AG04449 (cell line): ENCODE results near the gene ADGRL2.
A peak's percentile ranks its signal among the peaks of the same experiment; 100 is the strongest.

ENCODE experiments used
- CTCF ChIA-PET: fragments of 350-600 bp; formaldehyde crosslinking; extraction: SDS; loops from one replicate; lab custom pipeline; 2021; ENCODE audit warnings: antibody characterized with exemption; lab: Yijun Ruan, JAX
- POLR2A ChIA-PET: fragments of 400-600, 350-600 bp; formaldehyde crosslinking; extraction: SDS; loops from one replicate; lab custom pipeline; 2020; ENCODE audit warnings: antibody characterized with exemption, inconsistent platforms; lab: Yijun Ruan, JAX
- DNase-seq: peaks from one replicate; pipeline ENCODE4 v3.0.0-alpha.2; 2010; ENCODE audit warnings: low read depth, low spot score
- H3K4me3 ChIP-seq: 2 replicates; pipeline ENCODE4 v1.5.1; 2011; ENCODE audit warnings: low read depth, mild to moderate bottlenecking, control low read depth, low read length
- CTCF ChIP-seq: IDR thresholded peaks from one replicate; pipeline ENCODE4 v1.5.1; 2011; ENCODE audit warnings: mild to moderate bottlenecking, moderate library complexity, low read length, control low read depth, inconsistent platforms; ENCODE audit not compliant: insufficient read depth; ENCODE audit errors: missing control alignments

The ADGRL2 gene

DNA sequence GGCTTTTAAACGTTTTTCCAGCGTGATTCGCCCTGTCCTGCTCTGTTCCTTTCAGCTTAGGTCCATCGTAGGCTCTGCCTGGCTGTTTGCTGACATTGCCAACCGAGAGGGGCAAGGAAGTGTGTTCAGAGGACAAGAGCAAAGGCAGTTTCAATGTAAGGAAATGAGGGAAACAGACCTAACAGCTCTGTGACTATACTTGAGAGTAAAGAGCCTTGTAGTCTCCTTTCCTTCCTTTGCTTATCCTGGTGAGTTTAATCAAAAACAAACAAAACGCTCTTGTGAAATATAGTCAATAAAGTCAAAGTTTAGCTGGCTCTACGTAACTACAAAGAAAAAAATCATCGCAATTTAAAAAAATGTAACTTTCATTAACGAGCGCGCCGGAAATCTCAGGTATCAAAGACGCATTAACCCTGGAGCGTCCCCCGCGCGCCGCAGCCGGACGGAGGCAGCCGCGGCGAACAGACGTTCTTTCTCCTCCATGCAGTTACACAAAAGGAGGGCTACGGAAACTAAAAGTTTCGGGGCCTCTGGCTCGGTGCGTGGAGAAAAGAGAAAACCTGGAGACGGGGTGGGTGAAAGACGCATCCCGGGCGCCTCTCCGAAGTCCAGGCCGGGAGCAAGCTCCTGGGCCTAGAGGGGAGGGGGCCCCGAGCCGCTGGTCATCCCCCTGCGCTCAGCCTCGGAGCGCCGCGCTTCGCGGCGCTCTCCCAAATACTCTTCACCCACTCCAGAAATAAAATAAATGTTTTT, 617 bp upstream of the ADGRL2 start:
- ChIA-PET CTCF (interaction anchor here (1.1 kb wide), 1 partner anchor 249 kb away, joined by 3 read pairs; no protein-coding TSS in a partner anchor), POLR2A (no interaction called here)
- H3K4me3 ChIP-seq: peak overlapping the region; percentile 81
- no peak for TF ChIP-seq CTCF
- no peak for DNase-seq

DNA sequence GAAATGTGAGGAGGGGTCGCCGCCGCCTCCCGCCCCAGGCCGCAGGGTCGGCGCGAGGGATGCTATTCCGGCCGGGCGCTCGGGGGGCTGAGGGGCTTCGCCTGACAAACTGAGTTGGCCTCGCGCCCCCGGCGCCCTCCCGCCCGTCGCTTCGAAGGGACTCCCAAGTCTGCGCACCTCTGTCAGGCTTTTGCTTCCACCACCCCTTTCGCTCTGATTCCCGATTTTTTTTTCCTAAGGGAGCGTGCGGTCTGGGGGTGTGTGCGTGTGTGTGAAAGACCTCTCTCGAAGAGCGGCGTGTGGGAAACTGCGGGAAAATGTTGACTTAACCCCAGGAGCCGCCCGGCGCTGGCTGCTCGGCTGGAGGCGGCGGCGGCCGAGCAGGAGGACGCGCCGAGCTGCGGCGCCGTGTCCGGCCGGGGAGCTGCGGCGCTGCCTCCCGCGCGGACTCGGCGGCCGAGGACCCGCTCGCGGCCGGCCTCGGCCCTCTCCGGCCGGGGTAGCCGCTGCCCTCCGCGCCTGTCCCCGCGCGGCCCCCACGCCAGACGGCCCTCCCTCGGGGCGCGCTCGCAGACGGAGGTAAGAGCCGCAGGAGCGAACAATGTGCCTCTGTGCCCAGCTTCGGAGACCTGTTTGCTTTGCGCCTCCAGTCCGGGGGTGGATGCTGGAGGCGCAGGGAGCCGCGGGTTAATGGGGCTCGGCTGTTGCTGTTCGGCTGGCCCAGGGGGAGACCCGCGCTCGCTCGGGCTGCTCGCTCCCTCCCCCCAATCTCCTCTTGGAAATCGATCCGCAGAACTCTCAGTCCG, 1.1 kb downstream of the ADGRL2 start:
- H3K4me3 ChIP-seq: peak overlapping the region; percentile 81
- no peak for DNase-seq
- ChIA-PET POLR2A (no interaction called here), CTCF (interaction anchor here (0.6 to 1.6 kb wide), 4 partner anchors 13 to 263 kb away, joined by 3 to 9 read pairs (median 4); no protein-coding TSS in a partner anchor)
- no peak for TF ChIP-seq CTCF

GRCh38 chr1:81802457-81802706, 1.6 kb downstream of the ADGRL2 start:
- no peak for DNase-seq
- POLR2A ChIA-PET: no interaction called here
- TF ChIP-seq CTCF: no peak
- peak overlapping the region; percentile 81 for H3K4me3 ChIP-seq
- CTCF ChIA-PET: interaction anchor here (0.6 to 1.6 kb wide), 5 partner anchors 13 to 574 kb away, joined by 3 to 9 read pairs (median 3); no protein-coding TSS in a partner anchor

DNA sequence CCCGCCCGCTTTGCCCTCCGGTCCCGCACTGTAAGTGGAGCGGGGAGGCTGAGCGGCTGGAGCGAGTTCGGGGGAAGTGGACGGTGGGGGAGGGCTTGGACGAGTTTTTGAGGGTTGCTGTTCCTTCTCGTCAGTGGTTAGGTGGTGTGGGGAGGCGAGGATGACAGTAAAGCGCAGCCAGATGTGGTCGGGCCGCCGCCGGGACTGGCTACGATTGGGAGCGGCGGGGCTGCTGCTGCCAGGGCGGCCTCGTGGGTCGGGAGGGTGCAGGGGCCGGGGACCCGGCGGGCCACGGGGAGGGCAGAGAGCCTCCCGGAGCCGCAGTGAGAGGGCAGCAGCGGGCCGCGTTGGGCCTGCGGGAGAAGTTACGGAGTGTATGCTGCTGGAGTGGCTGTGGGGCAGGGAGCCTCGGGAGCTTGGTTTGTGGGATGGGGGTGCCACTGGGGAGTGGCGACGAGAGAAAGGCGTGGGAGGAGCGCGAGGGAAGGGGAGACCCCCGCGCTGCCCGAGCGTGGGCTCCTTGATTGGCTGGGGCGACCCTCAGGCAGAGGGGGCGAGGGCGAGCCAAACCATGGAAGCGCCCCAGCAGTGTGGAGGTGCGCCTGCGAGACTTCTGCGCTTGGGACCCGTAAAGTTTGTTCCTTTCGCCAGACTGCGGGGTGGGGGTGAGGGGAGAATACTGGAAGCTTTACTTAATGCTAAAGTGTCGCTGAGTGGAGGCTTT, 2.1 kb downstream of the ADGRL2 start:
- DNase-seq: no peak
- POLR2A ChIA-PET: no interaction called here
- H3K4me3 ChIP-seq: peak overlapping the region; percentile 81
- TF ChIP-seq CTCF: peak; percentile 76
- CTCF ChIA-PET: interaction anchor here (0.6 to 1.6 kb wide), 6 partner anchors 12 to 574 kb away, joined by 3 to 9 read pairs (median 4); no protein-coding TSS in a partner anchor

DNA sequence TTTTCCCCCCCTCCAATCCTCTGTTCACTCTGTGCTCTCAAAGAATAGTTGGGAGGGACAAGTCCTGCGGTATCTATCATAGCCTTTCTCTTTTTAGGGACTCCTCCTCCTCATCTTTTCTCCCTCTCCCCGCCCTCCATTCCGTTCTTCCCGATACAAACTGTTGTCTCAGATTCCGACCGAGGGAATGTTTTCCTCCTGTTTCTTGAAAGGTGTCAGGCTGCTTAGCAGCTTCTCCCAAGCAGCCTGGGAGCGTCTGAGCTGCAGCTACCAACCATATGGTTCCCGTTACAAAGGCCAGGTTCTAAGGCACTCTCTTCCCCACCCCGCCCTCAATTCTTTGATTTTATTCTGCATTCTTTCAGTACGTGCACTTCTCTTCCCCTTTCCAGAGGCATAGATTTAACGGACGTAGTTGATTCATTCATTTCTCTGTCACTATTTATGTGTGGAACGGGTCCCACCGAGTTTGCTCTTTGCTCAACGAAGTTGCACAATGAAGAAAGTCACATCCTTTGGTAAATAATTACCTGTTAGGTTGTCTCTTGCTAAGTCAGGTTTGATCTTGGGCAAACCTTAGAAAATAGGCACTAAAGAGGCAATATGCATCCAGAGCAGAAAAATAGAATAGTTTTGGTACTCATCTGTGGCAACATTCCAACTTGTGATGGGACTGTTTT, 2.8 kb downstream of the ADGRL2 start:
- POLR2A ChIA-PET: no interaction called here
- H3K4me3 ChIP-seq: peak overlapping the region; percentile 81
- CTCF ChIA-PET: interaction anchor here (1.1 to 1.6 kb wide), 2 partner anchors 12 to 48 kb away, joined by 4 to 9 read pairs; no protein-coding TSS in a partner anchor
- no peak for DNase-seq
- TF ChIP-seq CTCF: no peak
